VCaP (cell line): ENCODE measurements around the gene NSDHL.

Experiments
- H3K27ac ChIP-seq: fragments of 450-650 bp; 2 replicates; pipeline ENCODE4 v1.5.1; 2017
- TF ChIP-seq, protein P1 (sequence below): fragments of 450-650 bp; conservative IDR thresholded peaks from 2 replicates; pipeline ENCODE4 v1.5.1; 2017; ENCODE audit warnings: mild to moderate bottlenecking, moderate library complexity

The NSDHL gene

DNA sequence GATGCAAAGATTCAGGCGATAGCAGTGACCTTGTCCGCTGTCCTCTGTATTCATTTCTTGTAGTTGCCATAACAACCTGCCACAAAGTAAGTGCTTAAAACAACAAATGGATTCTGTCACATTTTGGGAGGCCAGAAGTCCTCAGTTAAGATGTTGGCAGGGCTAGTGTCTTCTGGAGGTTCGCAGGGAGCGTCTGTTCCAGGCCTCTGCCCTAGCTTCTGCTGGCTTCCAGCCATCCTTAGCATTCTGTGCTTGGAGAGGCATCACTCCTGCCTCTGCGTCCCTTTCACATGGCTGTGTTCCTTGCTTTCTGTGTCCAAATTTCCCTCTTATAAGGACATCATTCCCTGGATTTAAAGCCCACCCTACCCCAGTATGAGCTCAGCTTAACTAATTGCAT lies 35.5 kb downstream of the NSDHL start:
- no peak overlapping the region for H3K27ac ChIP-seq
- TF ChIP-seq, protein P1, sequence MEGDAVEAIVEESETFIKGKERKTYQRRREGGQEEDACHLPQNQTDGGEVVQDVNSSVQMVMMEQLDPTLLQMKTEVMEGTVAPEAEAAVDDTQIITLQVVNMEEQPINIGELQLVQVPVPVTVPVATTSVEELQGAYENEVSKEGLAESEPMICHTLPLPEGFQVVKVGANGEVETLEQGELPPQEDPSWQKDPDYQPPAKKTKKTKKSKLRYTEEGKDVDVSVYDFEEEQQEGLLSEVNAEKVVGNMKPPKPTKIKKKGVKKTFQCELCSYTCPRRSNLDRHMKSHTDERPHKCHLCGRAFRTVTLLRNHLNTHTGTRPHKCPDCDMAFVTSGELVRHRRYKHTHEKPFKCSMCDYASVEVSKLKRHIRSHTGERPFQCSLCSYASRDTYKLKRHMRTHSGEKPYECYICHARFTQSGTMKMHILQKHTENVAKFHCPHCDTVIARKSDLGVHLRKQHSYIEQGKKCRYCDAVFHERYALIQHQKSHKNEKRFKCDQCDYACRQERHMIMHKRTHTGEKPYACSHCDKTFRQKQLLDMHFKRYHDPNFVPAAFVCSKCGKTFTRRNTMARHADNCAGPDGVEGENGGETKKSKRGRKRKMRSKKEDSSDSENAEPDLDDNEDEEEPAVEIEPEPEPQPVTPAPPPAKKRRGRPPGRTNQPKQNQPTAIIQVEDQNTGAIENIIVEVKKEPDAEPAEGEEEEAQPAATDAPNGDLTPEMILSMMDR: no peak

DNA sequence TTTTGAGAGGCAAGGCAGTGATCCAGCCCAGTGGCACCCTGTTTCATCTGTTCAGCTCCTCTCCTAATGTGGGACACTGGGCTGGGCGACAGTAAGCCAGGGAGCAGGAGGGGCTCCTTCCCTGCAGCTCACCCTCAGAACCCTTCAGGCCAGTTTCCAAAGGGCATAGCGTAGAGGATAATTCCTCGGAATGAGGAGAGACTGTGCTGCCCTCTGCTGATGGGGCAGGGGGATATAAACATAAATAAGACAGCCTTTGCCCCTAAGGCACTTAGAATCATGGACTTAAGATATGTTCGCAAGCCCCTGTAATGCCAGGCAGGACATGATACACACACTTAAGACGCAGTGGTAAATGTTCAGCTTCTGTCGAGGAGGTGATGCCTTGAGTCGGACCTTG lies 39.1 kb downstream of the NSDHL start:
- TF ChIP-seq, protein P1: peak; percentile 49
- no peak overlapping the region for H3K27ac ChIP-seq

DNA sequence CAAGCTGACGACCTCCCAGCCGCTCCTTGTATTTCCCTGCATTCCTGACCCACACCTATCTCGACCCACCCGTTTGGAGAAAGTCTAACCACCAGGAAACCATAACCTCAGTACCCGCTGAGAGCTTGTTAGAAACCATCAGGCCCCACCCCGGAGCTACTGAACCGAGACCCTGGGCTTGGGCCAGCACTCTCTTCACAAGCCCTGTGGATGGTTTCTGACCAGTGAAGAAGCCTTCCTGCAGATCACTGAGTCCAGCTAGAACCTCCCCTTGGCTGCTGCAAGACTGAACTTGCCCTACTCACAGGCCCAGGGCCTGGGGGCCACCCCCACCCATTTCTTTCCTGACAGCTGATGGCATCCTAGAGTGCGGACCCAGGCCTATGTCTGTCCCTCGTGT lies 40.4 kb downstream of the NSDHL start:
- TF ChIP-seq, protein P1: no peak

DNA sequence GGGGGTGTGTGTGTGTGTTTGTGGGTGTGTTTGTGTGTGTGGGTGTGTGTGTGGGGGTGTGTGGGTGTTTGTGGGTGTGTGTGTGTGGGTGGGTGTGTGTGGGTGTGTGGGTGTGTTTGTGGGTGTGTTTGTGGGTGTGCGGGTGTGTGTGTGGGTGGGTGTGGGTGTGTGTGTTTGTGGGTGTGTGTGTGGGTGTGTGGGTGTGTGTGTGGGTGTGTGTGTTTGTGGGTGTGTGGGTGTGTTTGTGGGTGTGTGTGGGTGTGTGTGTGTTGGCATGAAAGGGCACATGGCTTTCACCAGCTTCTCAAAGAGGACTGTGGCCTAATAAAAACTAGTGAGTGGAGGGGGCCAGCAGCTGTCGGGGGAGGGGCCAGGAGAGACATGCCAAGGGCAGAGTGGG lies 41.7 kb downstream of the NSDHL start:
- TF ChIP-seq, protein P1: no peak
- H3K27ac ChIP-seq: no peak overlapping the region

More for the DNA sequence above, 40.4 kb downstream of the NSDHL start:
- no peak overlapping the region for H3K27ac ChIP-seq

DNA sequence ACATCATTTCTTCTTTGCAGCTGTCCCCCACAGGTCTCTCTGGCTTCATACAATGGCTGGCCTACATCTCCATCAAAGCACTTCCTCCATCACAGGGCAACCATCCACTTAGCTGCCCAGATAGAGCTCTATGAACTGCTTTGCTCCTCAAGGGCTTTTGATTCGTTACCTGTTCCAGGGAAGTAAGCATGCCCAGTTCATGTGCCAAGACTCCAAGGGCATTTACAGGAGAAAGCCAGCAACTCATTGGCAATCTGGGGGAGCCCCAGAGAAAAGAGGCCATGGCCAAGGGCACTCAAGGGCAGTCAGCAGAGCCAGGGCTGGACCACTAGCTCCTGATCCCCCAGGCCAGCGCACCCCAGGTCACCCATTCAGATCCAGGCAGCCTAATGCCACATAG lies 42.5 kb downstream of the NSDHL start:
- H3K27ac ChIP-seq: no peak overlapping the region
- TF ChIP-seq, protein P1: no peak

DNA sequence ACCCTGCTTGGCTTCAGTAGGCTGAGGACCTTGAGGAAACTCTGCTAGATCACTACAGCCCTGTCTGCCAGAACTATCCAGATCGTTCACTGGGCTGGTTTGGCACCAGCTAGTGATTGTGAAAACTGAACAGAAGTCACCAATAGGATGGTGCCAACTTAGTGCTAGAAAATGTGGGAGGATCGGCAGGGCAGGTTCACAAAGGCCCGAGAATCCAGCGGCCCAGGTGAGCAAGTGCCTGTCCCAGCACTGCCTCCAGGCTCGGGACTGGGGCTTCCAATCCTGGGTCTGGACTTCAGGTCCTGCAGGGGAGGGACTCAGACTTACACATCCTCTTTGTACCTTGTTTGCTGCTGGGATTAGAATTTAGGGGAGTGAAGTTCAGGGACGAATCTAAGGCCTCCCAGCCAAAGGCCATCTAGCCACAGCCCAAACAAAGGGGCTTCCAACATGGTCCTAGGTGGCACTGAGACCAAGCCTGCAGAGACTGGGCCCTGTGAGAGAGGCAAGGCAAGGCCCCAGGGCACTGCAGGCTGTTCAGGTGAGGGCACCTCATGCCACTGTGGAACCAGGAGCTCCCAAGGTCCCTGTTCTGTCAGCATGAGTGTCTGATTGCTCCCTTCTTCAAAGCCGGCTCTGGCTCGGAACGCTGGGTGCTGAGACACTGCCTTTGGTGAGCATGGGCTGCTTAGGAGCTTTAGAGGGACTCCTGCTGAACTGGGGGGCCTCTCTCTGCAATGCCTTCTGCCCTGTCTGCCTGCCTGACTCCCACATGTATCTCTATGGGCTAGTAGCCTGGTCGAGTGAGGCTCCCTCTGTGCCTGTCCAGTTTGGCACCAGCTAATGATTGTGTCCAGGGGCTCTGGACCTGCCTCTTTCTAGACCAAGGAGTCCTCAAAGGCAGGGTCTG lies 46.3 kb downstream of the NSDHL start:
- no peak overlapping the region for H3K27ac ChIP-seq
- TF ChIP-seq, protein P1: no peak

DNA sequence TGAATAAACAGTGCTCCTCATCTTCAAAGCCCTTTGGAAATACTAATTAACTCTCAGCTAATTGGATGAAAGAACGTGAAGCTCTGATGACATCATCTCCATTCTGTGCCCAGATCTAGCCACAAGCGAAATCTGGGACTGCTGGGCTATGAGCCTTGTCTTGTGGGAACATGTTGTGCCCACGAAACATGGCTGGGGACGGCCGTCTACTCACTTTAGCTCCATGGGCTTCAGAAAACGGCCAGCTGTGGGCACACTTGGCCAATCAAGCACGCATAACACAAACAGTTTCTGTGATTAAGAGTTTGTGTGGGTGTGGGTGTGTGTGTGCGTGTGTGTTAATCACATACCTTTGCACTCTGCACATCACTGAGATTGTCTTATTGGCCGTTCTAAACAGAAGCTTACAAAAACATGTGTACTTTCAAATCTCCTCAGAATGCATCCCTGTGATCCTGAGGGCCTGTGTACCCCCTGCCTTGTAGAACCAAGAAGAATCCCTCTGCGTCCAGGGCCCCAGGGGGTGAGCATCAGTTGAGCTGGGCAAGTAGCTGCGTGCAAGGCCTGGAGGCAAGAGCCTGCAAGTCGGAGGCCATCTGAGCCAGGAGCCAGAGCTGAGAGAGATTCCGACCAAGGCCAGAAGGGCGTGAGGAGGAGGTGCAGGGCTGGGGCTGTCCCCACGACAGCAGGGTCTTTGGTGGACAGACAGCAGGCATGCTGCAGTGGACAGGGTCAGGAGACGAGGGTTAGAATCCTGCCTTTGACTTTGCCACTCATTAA lies 48.3 kb downstream of the NSDHL start:
- no peak overlapping the region for H3K27ac ChIP-seq
- TF ChIP-seq, protein P1: no peak
